GM19467 (cell line): ENCODE data around the gene DIP2B.

ENCODE experiments used
- ATAC-seq: cut with Tn5 transposase; IDR thresholded peaks from one replicate; pipeline ENCODE4 v1.9.1; 2021; ENCODE audit warnings: mild to moderate bottlenecking, moderate library complexity; ENCODE audit not compliant: unreplicated experiment

The DIP2B gene

DNA sequence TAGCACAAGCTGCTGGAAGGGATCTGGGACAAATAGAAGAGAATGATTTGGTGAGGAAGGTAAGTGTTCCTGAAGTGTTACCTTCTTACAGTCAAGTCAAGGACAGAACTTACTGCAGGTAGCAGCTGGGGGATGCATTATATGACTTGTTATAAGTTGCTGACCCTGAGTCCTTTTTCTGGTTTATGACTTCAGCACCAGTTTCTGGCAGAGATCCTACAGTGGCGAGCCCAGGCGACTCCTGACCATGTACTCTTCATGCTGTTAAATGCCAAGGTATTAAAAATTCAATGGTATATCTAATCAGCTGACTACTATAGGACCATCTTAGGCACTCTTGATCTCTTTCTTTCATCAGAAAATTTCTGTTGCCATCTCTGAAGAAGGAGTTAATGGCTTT lies 214.0 kb downstream of the DIP2B start:
- no peak for ATAC-seq

DNA sequence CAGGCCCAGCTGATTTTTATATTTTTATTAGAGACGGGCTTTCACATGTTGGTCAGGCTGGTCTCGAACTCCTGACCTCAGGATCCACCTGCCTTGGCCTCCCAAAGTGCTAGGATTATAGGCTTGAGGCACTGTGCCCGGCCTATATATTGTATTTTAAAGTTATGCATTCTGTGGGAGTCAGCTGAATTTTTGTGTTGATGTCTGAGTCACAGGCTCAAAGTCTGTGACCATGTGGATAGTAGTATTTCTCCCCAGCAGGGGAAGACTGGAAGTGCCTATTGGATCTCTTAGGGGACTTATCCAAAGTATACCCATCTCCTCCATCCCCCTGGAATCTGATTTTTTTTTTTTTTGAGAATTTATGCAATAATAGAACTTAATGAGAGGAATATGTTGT lies 215.3 kb downstream of the DIP2B start:
- ATAC-seq = no peak

DNA sequence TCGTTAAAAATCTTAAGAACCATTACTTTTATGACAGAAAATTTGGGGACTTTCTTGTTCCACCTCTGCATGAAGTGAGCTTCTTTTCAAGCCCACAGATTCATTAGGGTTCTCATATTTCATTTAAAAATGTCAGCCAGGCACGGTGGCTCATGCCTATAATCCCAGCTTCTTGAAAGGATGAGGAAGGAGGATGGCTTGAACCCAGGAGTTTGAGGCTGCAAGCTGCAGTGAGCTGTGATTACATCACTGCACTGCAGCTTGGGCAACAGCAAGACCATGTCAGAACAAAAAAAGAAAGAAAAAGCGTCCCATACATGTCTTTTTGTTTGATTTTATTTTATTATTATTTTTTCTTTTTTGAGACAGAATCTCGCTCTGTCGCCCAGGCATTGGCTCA lies 215.7 kb downstream of the DIP2B start:
- no peak for ATAC-seq

DNA sequence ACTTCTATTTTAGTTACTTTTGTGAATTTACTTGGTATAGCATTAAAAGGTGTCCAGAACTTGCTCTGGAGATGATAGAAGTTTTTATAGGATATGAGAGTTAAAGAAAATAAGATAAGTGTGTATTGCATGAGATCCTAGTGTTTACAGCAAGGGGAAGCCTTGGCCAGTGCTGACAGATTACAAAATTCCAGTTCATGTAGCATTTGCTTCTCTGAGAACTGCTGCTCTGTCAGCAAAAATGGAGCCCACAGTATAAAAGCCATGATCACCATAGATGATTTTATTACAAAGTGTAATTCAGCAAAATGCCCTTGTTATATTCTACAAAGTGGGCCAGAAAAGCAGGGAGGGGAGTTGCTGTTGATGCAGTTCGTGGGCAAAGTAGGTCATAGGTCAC lies 219.1 kb downstream of the DIP2B start:
- no peak for ATAC-seq

DNA sequence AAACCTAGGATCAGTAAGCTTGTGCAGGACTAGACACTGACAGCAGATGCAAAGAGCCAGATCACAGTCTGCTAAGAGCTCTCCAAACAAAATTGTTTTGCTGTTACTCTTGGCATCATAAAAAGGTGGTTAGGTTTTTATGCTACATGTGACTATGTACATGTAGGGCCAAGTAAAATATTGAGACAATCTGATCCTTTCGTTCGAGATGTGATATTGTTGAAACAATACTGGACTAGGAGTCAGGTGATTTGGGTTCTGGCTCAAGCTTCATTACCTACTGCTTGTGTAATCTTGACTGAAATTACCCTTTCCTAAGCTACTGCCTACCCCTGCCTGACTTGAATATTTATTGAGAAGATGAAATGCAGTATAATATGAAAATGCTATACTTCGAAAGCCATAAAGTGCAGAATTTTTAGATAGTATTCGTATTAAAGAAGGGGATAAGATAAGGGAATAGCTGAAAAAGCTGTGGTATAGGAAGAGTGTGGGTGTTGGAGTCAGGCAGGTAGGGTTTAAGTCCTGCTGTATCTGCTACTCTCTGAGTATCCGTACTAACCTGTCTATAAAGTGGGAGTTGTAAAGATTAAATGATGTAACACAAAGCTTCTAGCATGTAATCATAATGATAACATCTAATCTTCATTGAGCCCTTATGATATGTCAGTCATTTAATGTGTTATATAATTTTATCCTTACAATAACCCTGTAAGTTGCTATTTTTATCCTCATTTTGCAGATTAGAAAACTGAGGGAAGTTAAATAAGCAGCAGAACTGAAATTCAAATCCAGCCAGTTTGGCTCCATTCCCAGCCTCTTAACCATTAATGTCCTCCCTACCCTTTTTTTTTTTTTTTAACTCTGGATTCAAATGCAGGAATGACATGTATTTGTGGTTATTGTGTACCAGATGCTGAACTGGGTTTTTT lies 220.5 kb downstream of the DIP2B start:
- ATAC-seq = no peak

DNA sequence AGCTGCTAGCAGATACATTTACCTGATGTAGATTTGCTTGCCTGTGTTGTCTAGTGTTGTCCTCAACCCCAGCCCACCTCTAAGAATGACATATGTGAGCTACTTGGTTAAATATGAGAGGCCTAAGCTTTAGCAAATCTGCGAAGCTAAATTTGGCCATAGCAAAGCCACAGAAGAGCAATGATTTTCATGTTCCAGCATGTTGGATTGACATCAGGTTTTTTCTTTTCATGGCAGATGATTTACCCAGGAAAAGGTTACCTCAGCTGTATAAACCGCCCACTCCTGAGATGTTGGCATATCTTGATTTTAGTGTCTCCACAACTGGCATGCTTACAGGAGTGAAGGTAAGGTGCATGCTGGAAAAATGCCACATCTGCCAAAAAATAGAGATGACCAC lies 222.7 kb downstream of the DIP2B start:
- no peak for ATAC-seq

DNA sequence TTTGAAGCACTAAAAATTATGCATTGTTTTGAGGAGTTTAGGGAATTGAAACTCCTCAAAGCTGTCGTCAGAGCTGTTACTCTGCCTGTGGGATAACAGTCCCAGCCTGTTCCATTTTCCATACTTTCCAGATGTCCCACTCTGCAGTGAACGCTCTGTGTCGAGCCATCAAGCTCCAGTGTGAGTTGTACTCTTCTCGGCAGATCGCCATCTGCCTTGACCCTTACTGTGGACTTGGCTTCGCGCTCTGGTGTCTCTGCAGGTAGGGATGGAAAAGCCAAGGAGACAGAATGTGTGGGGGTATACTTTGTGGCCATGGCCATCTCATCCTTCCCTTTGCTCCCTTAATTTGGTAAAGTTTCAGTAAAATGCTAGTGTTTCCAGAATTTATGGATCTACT lies 223.6 kb downstream of the DIP2B start:
- no peak for ATAC-seq

DNA sequence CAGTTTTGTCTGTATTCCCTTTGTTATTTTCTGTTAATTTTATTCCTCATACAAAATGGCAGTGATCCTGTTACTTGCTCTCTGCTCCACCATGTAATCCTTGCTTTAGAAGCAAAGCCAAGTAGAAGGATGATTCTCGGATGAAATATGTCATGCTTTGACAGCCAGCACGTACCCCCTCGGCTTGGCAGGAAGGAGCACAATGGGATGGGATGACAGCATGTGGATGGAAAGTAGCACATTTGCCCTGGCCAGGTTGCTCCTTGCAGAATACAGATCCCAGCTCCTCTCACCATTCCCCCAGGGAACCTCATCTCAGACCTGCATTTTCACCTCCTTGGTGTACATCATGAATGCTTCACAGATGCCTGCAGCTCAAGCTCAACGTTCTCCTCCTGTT lies 224.1 kb downstream of the DIP2B start:
- ATAC-seq = no peak

DNA sequence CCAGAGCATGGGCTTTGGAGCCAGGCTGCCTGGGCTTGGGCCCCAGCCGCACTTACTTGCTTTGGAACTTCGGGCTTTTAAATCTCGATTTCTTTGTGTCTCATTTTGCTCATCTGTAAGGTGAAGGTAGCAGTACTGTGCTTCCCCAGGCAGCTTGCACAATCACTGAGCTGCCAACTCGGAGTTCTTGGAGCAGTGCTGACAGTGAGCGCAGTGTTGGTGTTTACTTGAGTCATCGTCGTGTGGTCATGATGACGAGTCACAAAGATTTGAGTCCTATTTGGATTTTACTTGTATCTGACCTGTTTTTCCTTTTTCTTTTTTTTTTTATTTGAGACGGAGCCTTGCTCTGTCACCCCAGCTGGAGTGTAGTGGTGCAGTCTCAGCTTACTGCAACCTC lies 227.8 kb downstream of the DIP2B start:
- no peak for ATAC-seq

DNA sequence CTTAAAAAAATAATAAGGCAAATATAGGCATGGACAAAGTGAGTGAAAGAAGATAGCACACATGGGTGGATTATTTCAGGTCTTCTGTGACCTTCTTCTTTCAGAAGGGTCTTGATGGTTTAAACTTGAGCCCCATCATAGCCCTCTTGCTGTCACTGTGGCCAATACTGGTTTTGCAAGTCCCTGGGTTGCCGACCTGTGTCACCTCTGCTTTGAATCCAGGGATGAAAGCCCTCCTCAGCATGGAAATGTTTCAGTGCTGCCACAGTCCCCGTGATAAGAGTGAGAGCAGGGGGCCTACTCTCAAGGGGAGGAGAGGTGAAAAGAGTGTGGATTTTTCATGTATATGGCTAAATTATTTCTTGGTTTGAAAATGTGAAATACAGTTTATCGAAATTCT lies 228.9 kb downstream of the DIP2B start:
- ATAC-seq = no peak

DNA sequence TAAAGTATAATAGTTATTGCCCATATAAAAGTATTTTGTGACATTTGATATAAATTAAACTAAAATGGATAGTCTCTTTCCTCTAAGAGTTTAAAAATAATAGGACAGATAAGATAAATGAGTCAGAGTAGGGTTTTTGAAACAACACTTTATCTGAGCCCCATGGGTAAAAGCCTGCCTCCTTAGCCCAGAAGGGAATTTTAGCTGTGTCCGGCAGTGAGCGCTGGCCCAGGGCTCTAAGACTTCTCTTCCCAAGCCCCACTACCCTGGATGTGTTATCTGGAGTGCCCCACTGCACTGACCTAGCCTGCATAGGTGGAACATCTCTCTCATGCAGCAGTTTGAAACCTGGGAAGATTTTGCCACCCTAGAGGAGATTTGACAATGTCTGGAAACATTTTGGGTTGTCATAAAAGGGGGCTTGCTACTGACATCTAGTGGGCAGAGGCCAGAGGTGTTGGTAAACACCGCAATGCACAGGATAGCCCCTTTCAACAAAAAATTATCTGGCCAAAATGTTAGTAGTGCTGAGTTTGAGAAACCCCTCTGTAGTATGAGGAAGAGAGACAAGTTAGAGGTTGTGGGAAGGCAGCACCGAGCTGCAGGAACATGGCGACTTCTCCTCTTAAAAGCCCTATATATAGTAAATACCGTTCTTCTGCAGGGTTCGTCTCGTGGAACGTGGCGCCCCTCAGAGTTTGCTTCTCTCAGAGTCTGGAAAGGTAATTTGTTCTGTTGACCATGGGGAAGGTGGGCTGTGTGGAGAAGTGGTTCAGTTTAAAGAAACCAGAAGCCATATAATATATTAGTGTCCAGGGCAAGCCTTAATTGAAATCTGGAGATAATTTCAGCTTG lies 229.9 kb downstream of the DIP2B start:
- no peak for ATAC-seq

DNA sequence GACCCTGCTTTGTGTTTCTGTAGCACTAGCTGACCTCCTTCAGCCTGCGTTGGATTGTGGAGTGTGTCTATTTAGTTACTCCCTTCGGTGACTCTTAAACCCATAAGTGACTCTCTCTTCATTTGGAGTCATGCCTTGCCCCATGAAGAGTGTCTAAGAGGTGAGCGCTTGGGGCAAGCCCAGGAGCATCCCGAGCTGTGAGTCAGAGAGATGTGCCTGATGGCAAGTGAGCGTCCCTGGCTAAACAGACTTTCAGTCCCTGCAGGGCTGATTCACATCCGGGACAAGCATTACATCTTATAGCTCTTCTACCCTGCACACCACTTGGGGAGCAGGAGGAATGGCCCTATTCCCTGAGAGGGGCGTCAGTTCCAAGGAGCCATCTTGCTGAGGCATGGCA lies 234.8 kb downstream of the DIP2B start:
- no peak for ATAC-seq

DNA sequence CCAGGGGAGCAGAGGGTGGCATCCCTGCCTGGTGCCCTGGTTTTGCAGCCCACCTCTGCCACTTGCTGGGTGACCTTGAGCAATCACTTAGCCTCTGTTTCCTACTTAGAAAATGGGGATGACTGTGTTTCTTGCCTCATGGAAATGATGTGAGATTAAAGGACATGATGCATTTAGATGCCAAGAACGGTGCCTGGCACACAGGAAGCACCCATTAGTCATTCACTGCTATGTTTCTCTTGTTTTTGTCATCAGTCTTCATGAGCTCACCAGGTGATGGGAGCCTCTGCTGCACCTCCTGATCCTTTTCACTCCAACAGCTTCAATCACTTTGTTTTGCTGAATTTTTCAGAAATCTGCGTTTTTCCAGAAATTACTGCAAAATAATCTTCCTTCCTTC lies 235.5 kb downstream of the DIP2B start:
- no peak for ATAC-seq

DNA sequence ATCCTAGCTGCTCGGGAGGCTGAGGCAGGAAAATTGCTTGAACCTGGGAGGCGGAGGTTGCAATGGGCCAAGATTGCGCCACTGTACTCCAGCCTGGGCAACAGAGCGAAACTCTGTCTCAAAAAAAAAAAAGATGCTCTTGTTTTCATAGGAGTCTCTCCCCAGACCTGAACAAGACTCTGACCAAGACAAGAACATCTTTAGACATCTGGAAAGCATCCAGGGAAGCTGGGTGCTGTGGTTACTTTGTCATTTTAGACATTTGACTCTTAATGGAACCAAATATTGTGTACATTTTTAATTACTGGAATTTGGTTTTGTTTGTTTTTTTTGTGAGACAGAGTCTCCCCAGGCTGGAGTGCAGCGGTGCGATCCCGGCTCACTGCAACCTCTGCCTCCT lies 238.0 kb downstream of the DIP2B start:
- no peak for ATAC-seq

DNA sequence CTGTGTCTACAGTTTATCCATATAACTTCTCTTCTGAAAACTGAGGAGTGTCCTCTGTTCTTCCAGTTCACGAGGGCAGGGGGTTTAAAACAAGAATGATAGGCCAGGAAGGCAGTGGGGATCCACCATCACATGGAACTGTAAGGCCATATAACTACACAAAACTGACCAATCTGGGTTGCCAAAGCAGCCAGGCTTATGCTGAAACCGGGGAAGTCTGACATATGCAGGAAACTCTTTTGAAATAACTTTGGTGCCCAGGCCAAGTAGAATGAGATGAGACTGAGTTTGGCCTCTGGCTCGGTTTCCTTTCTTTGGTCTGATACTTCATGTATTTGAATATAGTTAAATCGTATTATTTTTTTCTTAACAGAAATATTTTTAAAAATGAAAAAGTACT lies 241.1 kb downstream of the DIP2B start:
- no peak for ATAC-seq

DNA sequence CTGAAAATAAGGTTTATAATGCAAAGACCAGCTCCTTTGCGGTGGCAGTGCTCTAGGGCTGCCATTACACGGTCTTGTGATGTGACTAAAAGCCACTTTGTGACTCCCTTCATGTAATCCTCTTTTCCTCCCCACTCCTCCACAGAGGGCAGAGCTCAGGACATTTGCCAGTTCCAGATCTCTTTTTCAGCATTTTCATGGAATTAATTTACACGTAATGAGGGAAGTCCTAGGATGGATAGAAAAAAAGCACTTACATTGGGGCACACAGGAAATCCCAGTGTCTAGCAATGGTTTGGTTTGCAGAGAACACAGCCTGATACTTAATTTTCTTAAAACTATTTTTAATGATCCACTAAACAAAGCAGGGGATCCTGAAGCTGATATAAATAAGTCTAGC lies 241.6 kb downstream of the DIP2B start:
- no peak for ATAC-seq

DNA sequence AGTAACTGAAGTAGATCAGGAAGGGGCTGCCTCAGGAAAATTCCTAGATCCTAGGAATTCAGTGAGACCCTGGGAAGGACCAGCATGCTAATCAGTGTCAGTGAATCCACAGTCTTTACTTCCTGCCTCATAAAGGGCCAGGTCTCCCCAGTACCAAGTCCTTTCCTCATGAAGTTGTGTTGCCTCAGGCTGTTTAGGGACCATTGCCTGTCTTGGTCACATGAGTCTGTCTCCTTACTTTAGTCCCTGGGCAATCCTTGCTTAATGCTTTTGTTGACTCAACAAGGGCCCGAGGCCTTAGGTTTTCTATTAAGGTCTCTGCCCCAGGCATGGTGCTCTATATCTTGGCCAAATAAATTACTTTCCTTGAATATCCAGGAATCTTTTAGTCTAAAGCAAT lies 243.0 kb downstream of the DIP2B start:
- ATAC-seq = no peak

DNA sequence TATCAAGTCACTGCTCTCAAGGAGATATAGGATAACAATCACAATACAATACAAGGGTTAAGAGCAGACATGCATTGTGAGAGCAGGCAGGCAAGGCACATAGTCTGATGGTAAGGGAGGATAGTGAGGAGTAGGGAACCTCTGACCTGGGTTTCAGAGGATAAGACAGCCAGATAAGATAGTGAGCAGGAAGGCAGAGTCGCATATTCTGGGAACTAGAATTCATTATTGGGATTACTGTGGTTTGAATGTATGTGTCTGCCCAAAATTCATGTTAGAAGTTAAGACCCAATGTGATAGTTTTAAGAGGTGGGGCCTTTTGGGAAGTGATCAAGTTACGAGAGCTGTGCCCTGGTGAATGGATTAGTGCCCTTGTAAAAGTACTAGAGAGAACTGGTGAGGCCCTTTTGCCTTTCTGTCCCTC lies 244.7 kb downstream of the DIP2B start:
- no peak for ATAC-seq

DNA sequence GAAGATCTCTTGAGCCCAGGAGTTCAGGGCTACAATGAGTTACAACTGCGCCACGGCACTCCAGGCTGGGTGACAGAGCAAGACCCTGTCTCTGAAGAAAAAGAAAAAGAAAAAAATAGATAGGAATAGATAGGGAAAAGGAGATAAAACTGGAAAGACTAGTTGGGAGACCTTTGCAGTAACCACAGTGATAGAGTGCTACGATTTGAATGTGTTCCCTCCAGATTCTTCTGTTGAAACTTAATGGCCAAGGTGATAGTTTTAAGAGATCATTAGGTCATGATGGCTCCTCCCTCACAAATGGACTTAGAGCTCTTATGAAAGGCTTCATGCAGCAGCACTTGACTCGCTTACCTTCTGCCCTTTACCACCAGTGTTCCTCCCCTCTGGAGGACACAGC lies 245.6 kb downstream of the DIP2B start:
- ATAC-seq = no peak

DNA sequence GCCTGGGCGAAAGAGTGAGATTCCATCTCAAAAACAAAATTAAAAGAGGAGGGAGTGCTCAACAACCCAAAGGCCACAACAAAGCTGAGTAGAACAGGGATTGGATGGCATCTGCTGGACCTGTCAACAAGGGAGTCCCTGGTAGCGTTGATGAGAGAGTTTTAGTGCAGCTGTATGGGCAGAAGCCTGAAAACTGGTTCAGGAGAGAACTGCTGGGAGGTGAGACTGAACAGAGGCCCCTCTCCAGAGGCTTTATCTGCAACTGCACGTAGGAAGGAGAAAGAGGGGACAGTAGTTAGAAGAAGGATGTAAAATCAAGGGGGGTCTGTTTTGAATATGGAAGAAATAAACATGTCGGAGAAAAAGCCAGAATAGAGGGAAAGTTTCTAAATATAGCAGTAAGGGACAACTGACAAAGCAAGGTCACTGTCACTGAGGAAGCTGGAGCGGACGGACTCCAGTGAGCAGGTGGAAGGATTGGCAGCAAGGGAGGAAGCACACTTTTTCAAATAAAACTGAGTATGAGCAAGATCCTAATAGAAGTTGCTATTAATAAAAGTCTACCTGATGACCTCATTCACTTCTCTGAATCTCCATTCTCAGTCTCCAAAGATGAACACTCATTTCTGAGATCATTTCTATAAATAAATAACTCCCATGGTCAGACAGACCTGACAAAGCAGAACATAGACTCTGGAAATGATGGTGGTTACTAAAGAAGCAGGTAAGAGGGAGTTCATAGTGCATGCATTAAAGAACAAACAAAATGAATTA lies 247.3 kb downstream of the DIP2B start:
- no peak for ATAC-seq

DNA sequence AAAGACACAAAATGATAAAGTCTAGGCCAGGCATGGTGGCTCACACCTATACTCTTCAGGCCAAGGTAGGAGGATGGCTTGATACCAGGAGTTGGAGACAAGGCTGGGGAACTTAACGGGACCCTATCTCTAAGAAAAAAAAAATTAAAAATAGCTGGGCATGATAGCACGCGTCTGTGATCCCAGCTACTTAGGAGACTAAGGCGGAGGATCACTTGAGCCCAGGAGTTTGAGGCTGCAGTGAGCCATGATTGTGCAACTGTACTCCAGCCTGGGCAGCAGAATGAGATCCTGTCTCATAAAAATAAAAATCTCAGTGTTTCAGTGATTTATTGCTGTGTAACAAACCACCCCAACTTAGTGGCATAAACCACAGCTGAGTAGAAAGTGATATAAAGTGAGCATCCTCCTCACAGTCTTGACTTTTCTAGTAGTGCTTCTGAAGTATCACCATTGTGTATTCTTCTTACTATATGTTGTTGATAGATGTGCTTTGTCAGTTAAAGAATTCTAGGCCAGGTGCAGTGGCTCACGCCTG lies 248.5 kb downstream of the DIP2B start:
- ATAC-seq = no peak
